Measurements from ENCODE around the gene INSIG1.

DNA sequence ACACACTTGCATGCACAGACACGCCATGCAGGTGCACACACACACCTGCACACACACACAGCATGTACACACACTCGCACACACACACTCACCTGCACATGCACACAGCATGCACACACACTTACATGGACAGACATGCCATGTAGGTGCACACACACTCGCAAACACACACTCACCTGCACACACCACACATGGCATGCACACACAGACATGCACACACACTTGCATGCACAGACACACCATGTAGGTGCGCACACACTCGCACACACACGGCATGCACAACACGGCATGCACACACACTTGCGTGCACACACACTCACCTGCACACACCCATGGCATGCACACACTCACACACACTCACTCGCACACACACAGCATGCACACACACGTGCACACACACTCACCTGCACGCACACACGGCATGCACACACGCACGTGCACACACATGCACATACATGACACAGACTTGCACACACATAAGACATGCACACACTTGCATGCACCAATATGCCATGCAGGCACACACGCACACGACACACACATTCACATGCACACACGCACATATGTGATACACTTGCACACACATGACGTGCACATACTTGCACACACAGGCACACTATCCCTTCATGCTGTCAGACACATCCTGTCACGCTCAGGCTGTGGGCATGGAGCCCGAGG, 56.8 kb downstream of the INSIG1 start:
- TF ChIP-seq CTCF (IDR thresholded peaks at IDR 0.05) (no peak), POLR2A (IDR thresholded peaks at IDR 0.05) (no peak)
